ENCODE measurements around the gene GRWD1.

GRWD1 gene

DNA sequence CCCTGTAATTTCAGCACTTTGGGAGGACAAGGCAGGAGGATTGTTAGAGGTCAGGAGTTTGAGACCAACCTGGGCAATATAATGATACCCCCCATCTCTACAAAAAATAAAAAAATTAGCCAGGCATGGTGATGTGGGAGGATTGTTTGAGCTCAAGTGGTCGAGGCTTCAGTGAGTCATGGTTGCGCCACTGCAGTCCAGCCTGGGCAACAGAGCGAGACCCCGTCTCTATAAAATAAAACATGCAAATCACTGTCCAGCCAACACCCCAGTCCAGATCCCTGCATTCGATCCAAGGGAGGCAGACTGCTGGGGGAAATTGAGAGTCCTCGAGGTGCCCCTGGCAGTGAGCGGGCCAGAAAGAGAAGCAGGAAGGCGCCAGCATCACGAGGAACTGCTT, 30.4 kb downstream of the GRWD1 start:
- Histone ChIP-seq H3K27ac (ENCODE audit: low read depth, low read length) (no peak overlapping the region), H4K12ac (ENCODE audit: low read depth, low read length) (no peak overlapping the region), H3K27me3 (ENCODE audit: insufficient read depth, low read length) (no peaks in the 10 kb centered on the region), H3K79me2 (ENCODE audit: control insufficient read depth, insufficient read depth, low read length, poor library complexity) (no peaks in the 10 kb centered on the region), H3K23ac (ENCODE audit: low read length) (no peak overlapping the region), H3K79me1 (ENCODE audit: low read length) (no peaks in the 10 kb centered on the region), H2BK120ac (ENCODE audit: insufficient read depth, low read length, poor library complexity) (no peak overlapping the region), H3K4ac (ENCODE audit: low read depth, low read length) (no peak overlapping the region), H2AK5ac (ENCODE audit: low read length) (no peak overlapping the region), H3K4me2 (ENCODE audit: low read length) (no peak overlapping the region), H4K91ac (ENCODE audit: low read depth, low read length) (no peak overlapping the region), H4K8ac (ENCODE audit: low read depth, low read length) (no peak overlapping the region), H3K4me3 (ENCODE audit: low read depth, low read length) (no peak overlapping the region), H3K9me3 (ENCODE audit: insufficient read depth, low read depth, low read length) (no peaks in the 10 kb centered on the region), H3K36me3 (ENCODE audit: control insufficient read depth in 1 of 2, insufficient read depth in 2 of 2, low read length in 2 of 2) (peaks cover 97 to 98% of the 10 kb centered on the region in 2 experiments), H2AFZ (ENCODE audit: insufficient read depth, low read length, poor library complexity) (no peak overlapping the region), H3K9ac (ENCODE audit: low read length) (no peak overlapping the region), H3K18ac (ENCODE audit: low read length) (no peak overlapping the region), H2BK5ac (ENCODE audit: low read depth, low read length, poor library complexity) (no peak overlapping the region), H2BK12ac (ENCODE audit: low read length) (no peak overlapping the region), H3K14ac (ENCODE audit: low read length) (no peak overlapping the region), H3K4me1 (ENCODE audit: control insufficient read depth in 1 of 2, insufficient read depth in 2 of 2, low read length in 2 of 2) (peaks cover 0 to 9% of the 10 kb centered on the region in 2 experiments)
- no peak for DNase-seq
- WGBS (ENCODE audit: extremely low coverage, insufficient coverage, insufficient read length): no CpG with 5 or more reads among the region's 9 CpGs

DNA sequence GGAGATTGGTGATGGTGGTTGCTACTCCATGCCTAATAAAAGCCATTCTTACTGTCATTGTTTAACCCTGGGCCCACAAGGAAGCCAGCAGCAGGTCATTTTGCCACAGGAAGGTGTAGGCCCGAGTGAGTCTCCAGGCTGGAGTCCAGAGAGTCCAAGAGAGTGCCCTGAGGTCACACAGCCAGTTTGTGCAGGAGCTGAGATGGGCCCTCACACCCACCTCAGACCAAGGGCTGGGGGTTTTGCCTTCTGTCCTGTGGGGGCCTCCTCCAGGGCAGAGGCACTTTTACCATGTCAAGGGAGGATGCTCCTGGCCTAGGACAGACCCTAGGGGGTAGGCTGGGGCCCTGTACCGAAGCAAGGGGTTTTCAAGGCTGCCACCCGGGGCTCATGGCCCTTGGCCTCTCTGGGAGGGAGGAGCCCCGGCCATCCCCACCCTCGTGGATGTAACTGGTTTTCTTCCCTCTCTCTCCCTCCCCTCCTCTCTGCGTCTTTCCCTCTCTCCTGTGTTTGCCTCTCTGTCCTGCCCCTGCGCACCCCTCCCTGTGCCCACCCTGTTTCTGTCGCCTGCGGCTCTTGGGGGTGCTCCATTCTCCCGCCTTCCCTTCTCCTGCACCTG, 31.4 kb downstream of the GRWD1 start:
- no peaks in the 10 kb centered on the region for H3K79me2 ChIP-seq (ENCODE audit: control insufficient read depth, insufficient read depth, low read length, poor library complexity)
- no peak overlapping the region for H3K9ac ChIP-seq (ENCODE audit: low read length)
- no peak overlapping the region for H3K4me2 ChIP-seq (ENCODE audit: low read length)
- no peak overlapping the region for H4K12ac ChIP-seq (ENCODE audit: low read depth, low read length)
- no peak overlapping the region for H2AFZ ChIP-seq (ENCODE audit: insufficient read depth, low read length, poor library complexity)
- H3K14ac ChIP-seq (ENCODE audit: low read length): no peak overlapping the region
- H2BK5ac ChIP-seq (ENCODE audit: low read depth, low read length, poor library complexity): no peak overlapping the region
- no peak overlapping the region for H2AK5ac ChIP-seq (ENCODE audit: low read length)
- peaks cover 90 to 94% of the 10 kb centered on the region in 2 experiments for H3K36me3 ChIP-seq (ENCODE audit: control insufficient read depth in 1 of 2, insufficient read depth in 2 of 2, low read length in 2 of 2)
- H3K4me1 ChIP-seq (ENCODE audit: control insufficient read depth in 1 of 2, insufficient read depth in 2 of 2, low read length in 2 of 2): peaks cover 0 to 9% of the 10 kb centered on the region in 2 experiments
- no peak overlapping the region for H2BK12ac ChIP-seq (ENCODE audit: low read length)
- no peak overlapping the region for H3K4ac ChIP-seq (ENCODE audit: low read depth, low read length)
- no peaks in the 10 kb centered on the region for H3K79me1 ChIP-seq (ENCODE audit: low read length)
- no peak overlapping the region for H3K4me3 ChIP-seq (ENCODE audit: low read depth, low read length)
- no peaks in the 10 kb centered on the region for H3K9me3 ChIP-seq (ENCODE audit: insufficient read depth, low read depth, low read length)
- no peaks in the 10 kb centered on the region for H3K27me3 ChIP-seq (ENCODE audit: insufficient read depth, low read length)
- no peak overlapping the region for H3K18ac ChIP-seq (ENCODE audit: low read length)
- H3K27ac ChIP-seq (ENCODE audit: low read depth, low read length): no peak overlapping the region
- no peak overlapping the region for H2BK120ac ChIP-seq (ENCODE audit: insufficient read depth, low read length, poor library complexity)
- H4K91ac ChIP-seq (ENCODE audit: low read depth, low read length): no peak overlapping the region
- no peak overlapping the region for H4K8ac ChIP-seq (ENCODE audit: low read depth, low read length)
- H3K23ac ChIP-seq (ENCODE audit: low read length): no peak overlapping the region
- no peak for DNase-seq
- no CpG with 5 or more reads among the region's 10 CpGs for WGBS (ENCODE audit: extremely low coverage, insufficient coverage, insufficient read length)

DNA sequence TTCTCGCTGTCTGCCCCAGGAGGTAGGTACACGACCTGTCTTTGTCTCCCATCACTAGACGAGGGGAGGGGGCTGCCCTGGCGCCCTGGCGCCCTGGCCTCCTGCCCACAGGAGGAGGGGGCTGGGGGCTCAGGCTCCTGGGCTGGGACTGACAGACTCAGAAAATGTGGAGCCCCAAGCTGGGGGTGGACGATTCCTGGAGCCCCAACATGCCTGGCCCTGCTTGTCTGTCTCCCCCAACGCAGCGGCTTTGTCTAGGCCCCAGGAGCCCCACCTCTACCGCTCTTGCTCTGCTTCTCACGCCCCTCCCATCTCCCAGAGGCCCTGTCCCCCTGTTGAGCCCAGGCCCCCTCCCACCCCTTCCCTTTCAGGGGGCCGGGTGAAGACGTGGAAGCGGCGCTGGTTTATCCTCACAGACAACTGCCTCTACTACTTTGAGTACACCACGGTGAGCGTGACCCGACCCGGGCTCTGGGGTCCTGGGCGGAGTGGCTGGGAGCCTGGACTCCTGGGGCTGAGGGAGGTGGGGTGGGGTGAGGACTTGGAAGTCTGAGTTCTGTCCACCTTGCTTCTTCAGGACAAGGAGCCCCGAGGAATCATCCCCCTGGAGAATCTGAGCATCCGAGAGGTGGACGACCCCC, 32.0 kb downstream of the GRWD1 start:
- no peak overlapping the region for H3K14ac ChIP-seq (ENCODE audit: low read length)
- WGBS (ENCODE audit: extremely low coverage, insufficient coverage, insufficient read length): no CpG with 5 or more reads among the region's 22 CpGs
- no peak overlapping the region for H2BK120ac ChIP-seq (ENCODE audit: insufficient read depth, low read length, poor library complexity)
- H3K4me3 ChIP-seq (ENCODE audit: low read depth, low read length): no peak overlapping the region
- H3K9ac ChIP-seq (ENCODE audit: low read length): no peak overlapping the region
- peaks cover 0 to 9% of the 10 kb centered on the region in 2 experiments for H3K4me1 ChIP-seq (ENCODE audit: control insufficient read depth in 1 of 2, insufficient read depth in 2 of 2, low read length in 2 of 2)
- no peak overlapping the region for H4K8ac ChIP-seq (ENCODE audit: low read depth, low read length)
- no peaks in the 10 kb centered on the region for H3K79me1 ChIP-seq (ENCODE audit: low read length)
- no peak overlapping the region for H3K27ac ChIP-seq (ENCODE audit: low read depth, low read length)
- H4K12ac ChIP-seq (ENCODE audit: low read depth, low read length): no peak overlapping the region
- H3K79me2 ChIP-seq (ENCODE audit: control insufficient read depth, insufficient read depth, low read length, poor library complexity): no peaks in the 10 kb centered on the region
- H3K4me2 ChIP-seq (ENCODE audit: low read length): no peak overlapping the region
- peaks cover 84 to 87% of the 10 kb centered on the region in 2 experiments for H3K36me3 ChIP-seq (ENCODE audit: control insufficient read depth in 1 of 2, insufficient read depth in 2 of 2, low read length in 2 of 2)
- no peak overlapping the region for H3K18ac ChIP-seq (ENCODE audit: low read length)
- no peak overlapping the region for H2BK12ac ChIP-seq (ENCODE audit: low read length)
- H3K27me3 ChIP-seq (ENCODE audit: insufficient read depth, low read length): no peaks in the 10 kb centered on the region
- no peak overlapping the region for H2AFZ ChIP-seq (ENCODE audit: insufficient read depth, low read length, poor library complexity)
- no peak overlapping the region for H2AK5ac ChIP-seq (ENCODE audit: low read length)
- H3K4ac ChIP-seq (ENCODE audit: low read depth, low read length): no peak overlapping the region
- no peak overlapping the region for H4K91ac ChIP-seq (ENCODE audit: low read depth, low read length)
- no peaks in the 10 kb centered on the region for H3K9me3 ChIP-seq (ENCODE audit: insufficient read depth, low read depth, low read length)
- no peak overlapping the region for H2BK5ac ChIP-seq (ENCODE audit: low read depth, low read length, poor library complexity)
- no peak overlapping the region for H3K23ac ChIP-seq (ENCODE audit: low read length)
- no peak for DNase-seq

DNA sequence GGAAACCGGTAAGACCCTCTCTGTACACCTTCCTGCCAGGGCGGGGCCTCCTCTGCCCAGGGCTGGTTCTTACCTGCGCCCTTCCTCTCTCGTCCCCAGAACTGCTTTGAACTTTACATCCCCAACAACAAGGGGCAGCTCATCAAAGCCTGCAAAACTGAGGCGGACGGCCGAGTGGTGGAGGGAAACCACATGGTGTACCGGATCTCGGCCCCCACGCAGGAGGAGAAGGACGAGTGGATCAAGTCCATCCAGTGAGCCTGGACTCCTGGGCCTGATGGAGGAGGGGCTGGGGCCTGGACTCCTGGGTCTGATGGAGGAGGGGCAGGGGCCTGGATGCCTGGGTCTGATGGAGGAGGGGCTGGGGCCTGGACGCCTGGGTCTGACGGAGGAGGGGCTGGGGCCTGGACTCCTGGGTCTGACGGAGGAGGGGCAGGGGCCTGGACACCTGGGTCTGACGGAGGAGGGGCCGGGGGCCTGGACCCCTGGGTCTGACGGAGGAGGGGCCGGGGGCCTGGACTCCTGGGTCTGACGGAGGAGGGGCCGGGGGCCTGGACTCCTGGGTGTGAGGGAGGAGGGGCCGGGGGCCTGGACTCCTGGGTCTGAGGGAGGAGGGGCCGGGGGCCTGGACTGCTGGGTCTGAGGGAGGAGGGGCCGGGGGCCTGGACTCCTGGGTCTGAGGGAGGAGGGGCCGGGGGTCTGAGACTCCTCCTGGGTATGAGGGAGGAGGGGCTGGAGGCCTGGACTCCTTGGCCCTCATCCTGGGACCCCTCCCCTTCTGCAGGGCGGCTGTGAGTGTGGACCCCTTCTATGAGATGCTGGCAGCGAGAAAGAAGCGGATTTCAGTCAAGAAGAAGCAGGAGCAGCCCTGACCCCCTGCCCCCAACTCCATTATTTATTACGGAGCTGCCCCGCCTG, 32.8 kb downstream of the GRWD1 start:
- H4K12ac ChIP-seq (ENCODE audit: low read depth, low read length): no peak overlapping the region
- H3K14ac ChIP-seq (ENCODE audit: low read length): no peak overlapping the region
- no peak overlapping the region for H3K27ac ChIP-seq (ENCODE audit: low read depth, low read length)
- H2AK5ac ChIP-seq (ENCODE audit: low read length): no peak overlapping the region
- no peak overlapping the region for H2BK120ac ChIP-seq (ENCODE audit: insufficient read depth, low read length, poor library complexity)
- no peak overlapping the region for H3K4me2 ChIP-seq (ENCODE audit: low read length)
- no peak for DNase-seq
- H3K9ac ChIP-seq (ENCODE audit: low read length): no peak overlapping the region
- no peak overlapping the region for H3K18ac ChIP-seq (ENCODE audit: low read length)
- no peak overlapping the region for H2AFZ ChIP-seq (ENCODE audit: insufficient read depth, low read length, poor library complexity)
- H3K79me1 ChIP-seq (ENCODE audit: low read length): no peaks in the 10 kb centered on the region
- H3K4me3 ChIP-seq (ENCODE audit: low read depth, low read length): no peak overlapping the region
- H3K27me3 ChIP-seq (ENCODE audit: insufficient read depth, low read length): no peaks in the 10 kb centered on the region
- H2BK12ac ChIP-seq (ENCODE audit: low read length): no peak overlapping the region
- H4K8ac ChIP-seq (ENCODE audit: low read depth, low read length): no peak overlapping the region
- no peak overlapping the region for H4K91ac ChIP-seq (ENCODE audit: low read depth, low read length)
- no peaks in the 10 kb centered on the region for H3K79me2 ChIP-seq (ENCODE audit: control insufficient read depth, insufficient read depth, low read length, poor library complexity)
- no peak overlapping the region for H2BK5ac ChIP-seq (ENCODE audit: low read depth, low read length, poor library complexity)
- WGBS (ENCODE audit: extremely low coverage, insufficient coverage, insufficient read length): no CpG with 5 or more reads among the region's 29 CpGs
- H3K4me1 ChIP-seq (ENCODE audit: control insufficient read depth in 1 of 2, insufficient read depth in 2 of 2, low read length in 2 of 2): peaks cover 0 to 3% of the 10 kb centered on the region in 2 experiments
- H3K4ac ChIP-seq (ENCODE audit: low read depth, low read length): no peak overlapping the region
- no peak overlapping the region for H3K23ac ChIP-seq (ENCODE audit: low read length)
- H3K9me3 ChIP-seq (ENCODE audit: insufficient read depth, low read depth, low read length): no peaks in the 10 kb centered on the region
- peaks cover 79% of the 10 kb centered on the region in 2 experiments for H3K36me3 ChIP-seq (ENCODE audit: control insufficient read depth in 1 of 2, insufficient read depth in 2 of 2, low read length in 2 of 2)
